H1 (cell line): ENCODE measurements around the gene USP49. TPM values are rescaled to one million over a fixed set of nuclear protein-coding genes. Genes with fewer than 3 reads are reported as not detected.

Experiments
- CTCF ChIA-PET: fragments of 300-600 bp; sonication (Branson Sonifier 250); formaldehyde crosslinking; loops from one replicate; lab custom pipeline; 2021; ENCODE audit not compliant: partially characterized antibody; lab: Charles Lee
- POLR2A ChIA-PET: fragments of 300-600 bp; sonication (Branson Sonifier 250); formaldehyde crosslinking; loops from one replicate; lab custom pipeline; 2021; ENCODE audit warnings: inconsistent platforms; ENCODE audit not compliant: partially characterized antibody; lab: Charles Lee
- DNase-seq, 2 experiments: peaks; one replicate each; pipeline versions ENCODE4 v3.0.0 to v3.0.0-alpha.2; 2010 to 2022; ENCODE audit warnings: low spot score in 2 of 2, low read depth in 1 of 2, mixed read lengths in 1 of 2
- FAIRE-seq: peaks from 2 replicates; lab custom pipeline; 2011; peaks lifted over from hg19 to GRCh38; lab: Jason Lieb, UNC
- H2AFZ ChIP-seq: 2 replicates; pipeline ENCODE4 v1.8.1; 2012; ENCODE audit warnings: low read length, inconsistent platforms
- H2AK5ac ChIP-seq: 2 replicates; pipeline ENCODE4 v1.6.1; 2013; ENCODE audit warnings: low read depth, low read length
- H2BK120ac ChIP-seq: replicated peaks from 2 replicates; pipeline ENCODE3; 2013; ENCODE audit warnings: low read depth, low read length, inconsistent platforms
- H2BK12ac ChIP-seq: 2 replicates; pipeline ENCODE4 v1.6.1; 2013; ENCODE audit warnings: low read depth, low read length
- H2BK15ac ChIP-seq: 2 replicates; pipeline ENCODE4 v1.6.1; 2013; ENCODE audit warnings: low read length
- H2BK20ac ChIP-seq: 2 replicates; pipeline ENCODE4 v1.6.1; 2013; ENCODE audit warnings: low read length
- H2BK5ac ChIP-seq: 2 replicates; pipeline ENCODE4 v1.6.1; 2013; ENCODE audit warnings: low read depth, low read length
- H3K14ac ChIP-seq: 2 replicates; pipeline ENCODE4 v1.6.1; 2013; ENCODE audit warnings: inconsistent platforms; ENCODE audit not compliant: insufficient read length
- H3K18ac ChIP-seq: 2 replicates; pipeline ENCODE4 v1.6.1; 2013; ENCODE audit warnings: low read length; ENCODE audit errors: extremely low read depth
- H3K23ac ChIP-seq: 2 replicates; pipeline ENCODE4 v1.6.1; 2013; ENCODE audit warnings: inconsistent platforms; ENCODE audit not compliant: insufficient read length
- H3K23me2 ChIP-seq: 2 replicates; pipeline ENCODE4 v1.6.1; 2013; ENCODE audit warnings: low read depth, low read length
- H3K27ac ChIP-seq: 2 replicates; pipeline ENCODE4 v1.6.1; 2011; ENCODE audit warnings: low read depth, low read length, inconsistent platforms
- H3K27me3 ChIP-seq, 4 experiments: replicated peaks in 1 of 4; 1 replicate in 1 of 4; 2 replicates in 3 of 4; pipeline versions ENCODE4 v1.6.1 to v1.8.1; 2011 to 2013; ENCODE audit warnings: low read length in 3 of 4, mild to moderate bottlenecking in 3 of 4, inconsistent platforms in 2 of 4, mixed read lengths in 2 of 4, moderate library complexity in 1 of 4; ENCODE audit not compliant: control insufficient read depth in 3 of 4, insufficient read depth in 3 of 4; ENCODE audit errors: extremely low read depth in 1 of 4
- H3K36me3 ChIP-seq, 4 experiments: 2 replicates each; pipeline versions ENCODE4 v1.6.1 to v1.8.1; 2011 to 2013; ENCODE audit warnings: mild to moderate bottlenecking in 4 of 4, low read length in 3 of 4, moderate library complexity in 2 of 4, control low read depth in 1 of 4, inconsistent platforms in 1 of 4; ENCODE audit not compliant: insufficient read depth in 4 of 4, control insufficient read depth in 2 of 4
- H3K4ac ChIP-seq: replicated peaks from 2 replicates; pipeline ENCODE3; 2013; ENCODE audit warnings: low read length, low read depth, mixed read lengths, inconsistent platforms; ENCODE audit not compliant: insufficient read length
- H3K4me1 ChIP-seq, 4 experiments: replicated peaks in 1 of 4; 1 replicate in 1 of 4; 2 replicates in 3 of 4; pipeline versions ENCODE4 v1.6.1 to v1.8.1; 2011 to 2013; ENCODE audit warnings: low read length in 3 of 4, inconsistent platforms in 2 of 4, mixed read lengths in 1 of 4; ENCODE audit not compliant: insufficient read depth in 4 of 4, control insufficient read depth in 3 of 4
- H3K4me2 ChIP-seq, 2 experiments: 2 replicates each; pipeline versions ENCODE4 v1.6.1 to v1.8.1; 2011 to 2013; ENCODE audit warnings: low read depth in 2 of 2, low read length in 2 of 2, control low read depth in 1 of 2, inconsistent platforms in 1 of 2, mild to moderate bottlenecking in 1 of 2; ENCODE audit not compliant: insufficient read depth in 1 of 2
- H3K4me3 ChIP-seq, 4 experiments: fragments of 200-600, 300-600 bp in 1 of 4; sonication (generic), shearing (Covaris generic), sonication (Bioruptor Twin) in 1 of 4; 2 replicates each; pipeline versions ENCODE4 v1.5.1 to v1.8.1; 2011 to 2016; ENCODE audit warnings: low read length in 4 of 4, low read depth in 3 of 4, control low read depth in 2 of 4, inconsistent platforms in 2 of 4, mild to moderate bottlenecking in 2 of 4, mixed read lengths in 1 of 4, moderate library complexity in 1 of 4; ENCODE audit not compliant: insufficient read depth in 2 of 4; ENCODE audit errors: extremely low read depth in 1 of 4
- H3K56ac ChIP-seq: replicated peaks from 2 replicates; pipeline ENCODE3; 2013; ENCODE audit warnings: low read depth, mild to moderate bottlenecking, mixed read lengths, low read length, inconsistent platforms; ENCODE audit not compliant: insufficient read length
- H3K79me1 ChIP-seq: 2 replicates; pipeline ENCODE4 v1.6.1; 2013; ENCODE audit warnings: low read depth, low read length, control low read depth
- H3K79me2 ChIP-seq, 2 experiments: 2 replicates each; pipeline versions ENCODE4 v1.6.1 to v1.8.1; 2012 to 2013; ENCODE audit warnings: low read length in 2 of 2, mild to moderate bottlenecking in 2 of 2, inconsistent platforms in 1 of 2; ENCODE audit not compliant: insufficient read depth in 2 of 2, control insufficient read depth in 1 of 2
- H3K9ac ChIP-seq, 4 experiments: replicated peaks in 1 of 4; 1 replicate in 1 of 4; 2 replicates in 3 of 4; pipeline versions ENCODE4 v1.6.1 to v1.8.1; 2011 to 2013; ENCODE audit warnings: low read depth in 3 of 4, low read length in 3 of 4, control low read depth in 2 of 4, mild to moderate bottlenecking in 2 of 4, moderate library complexity in 2 of 4, inconsistent platforms in 1 of 4; ENCODE audit errors: extremely low read depth in 1 of 4
- H3K9me3 ChIP-seq, 2 experiments: 2 replicates each; pipeline versions ENCODE4 v1.6.1 to v1.8.1; 2012 to 2013; ENCODE audit warnings: mild to moderate bottlenecking in 2 of 2, moderate library complexity in 2 of 2, control low read depth in 1 of 2, inconsistent platforms in 1 of 2, low read depth in 1 of 2, low read length in 1 of 2, mixed read lengths in 1 of 2; ENCODE audit not compliant: insufficient read depth in 2 of 2
- H4K20me1 ChIP-seq, 2 experiments: replicated peaks in 1 of 2; 2 replicates each; pipeline versions ENCODE3 to v1.8.1; 2011 to 2013; ENCODE audit warnings: inconsistent platforms in 2 of 2, low read length in 2 of 2, mild to moderate bottlenecking in 1 of 2; ENCODE audit not compliant: insufficient read depth in 2 of 2, control insufficient read depth in 1 of 2
- H4K5ac ChIP-seq: 2 replicates; pipeline ENCODE4 v1.6.1; 2013; ENCODE audit warnings: low read length, low read depth, mixed read lengths, inconsistent platforms; ENCODE audit not compliant: insufficient read length
- H4K8ac ChIP-seq: 2 replicates; pipeline ENCODE4 v1.8.0; 2013; ENCODE audit warnings: mild to moderate bottlenecking, moderate library complexity, low read length, inconsistent platforms; ENCODE audit not compliant: insufficient read depth; ENCODE audit errors: extremely low read depth
- H4K91ac ChIP-seq: replicated peaks from 2 replicates; pipeline ENCODE3; 2013; ENCODE audit warnings: low read length, mixed read lengths, inconsistent platforms; ENCODE audit not compliant: insufficient read length
- ASH2L ChIP-seq: fragments of 200-600, 300-600 bp; sonication (generic); IDR thresholded peaks from one replicate; pipeline ENCODE4 v1.7.1; 2017; ENCODE audit warnings: low read length
- CREB1 ChIP-seq: IDR thresholded peaks from 2 replicates; pipeline ENCODE4 v1.6.1; 2012; ENCODE audit warnings: inconsistent platforms
- NRF1 ChIP-seq: IDR thresholded peaks from 2 replicates; pipeline ENCODE4 v1.6.1; 2011; ENCODE audit warnings: mild to moderate bottlenecking, low read depth, low read length, improper control_type of control experiment
- POLR2AphosphoS5 ChIP-seq: IDR thresholded peaks from 2 replicates; pipeline ENCODE4 v1.6.1; 2011; ENCODE audit warnings: low read depth, low read length
- WGBS, 2 experiments: shearing (Covaris generic) in 1 of 2; methylation state at CpG; one replicate each; pipeline versions ENCODE4 v1.1.6 to v1.1.7; 2013 to 2015; ENCODE audit warnings: low lambda C conversion rate in 2 of 2, mixed read lengths in 2 of 2, inconsistent platforms in 1 of 2, low coverage in 1 of 2, missing lambda C conversion rate in 1 of 2; ENCODE audit not compliant: insufficient replicate concordance in 2 of 2, insufficient coverage in 1 of 2, insufficient read length in 1 of 2; ENCODE audit errors: extremely low coverage in 1 of 2, missing lambda C conversion rate in 1 of 2; 5-methylcytosine and 5-hydroxymethylcytosine counted together
- polyA plus RNA-seq, 7 experiments: library from polyadenylated mRNA; depleted of rRNA in 3 of 7; stranded (reverse) in 5 of 7; unstranded in 2 of 7; fragments of >200 nt in 5 of 7; fragments of 200-250 nt in 2 of 7; gene quantifications; 1 replicate in 5 of 7; 2 replicates in 1 of 7; 4 replicates in 1 of 7; pipeline versions ENCODE4 v1.2.1 to v1.2.3, GENCODE V29; 2011 to 2013; ENCODE audit warnings: missing spikeins in 2 of 7, mixed read lengths in 2 of 7
- total RNA-seq: library from RNA; stranded (reverse); fragmentation: NEBNext Ultra II Directional; extraction: Animal tissue kit (Norgen Biotek cat#: 25700); gene quantifications from 2 replicates; pipeline ENCODE4 v1.2.1, GENCODE V29; 2021

USP49 gene
- total and polyA plus RNA-seq, 2 of the 8 experiments (the other 6 are each of a cell fraction or from before 2014, with no cell fraction given) = 6.9 to 24.4 TPM

- H3K23ac ChIP-seq = no peak overlapping the region
- H3K36me3 ChIP-seq = peaks cover 14 to 46% (median 24%) of the 10 kb centered on the region in 4 experiments; a peak in 7 of 8 replicates
- peaks cover 0 to 9% (median 8%) of the 10 kb centered on the region in 4 experiments; a peak in 6 of 7 replicates for H3K27me3 ChIP-seq
- no peak overlapping the region for H3K9ac ChIP-seq
- DNase-seq (no peak), FAIRE-seq (no peak)
- TF ChIP-seq POLR2AphosphoS5 = peak; percentile 48; the same call in 1 of the 2 replicates
- no peak for TF ChIP-seq NRF1
- TF ChIP-seq CREB1 = no peak
- no peak for TF ChIP-seq ASH2L
- H2AK5ac ChIP-seq = no peak overlapping the region
- H3K4me2 ChIP-seq = no peak overlapping the region
- H3K9me3 ChIP-seq = no peaks in the 10 kb centered on the region
- no peak overlapping the region for H2BK5ac ChIP-seq
- H3K18ac ChIP-seq = no peak overlapping the region
- no peak overlapping the region for H3K56ac ChIP-seq
- peaks cover 12% of the 10 kb centered on the region for H3K23me2 ChIP-seq
- POLR2A ChIA-PET = interaction anchor here (1.0 kb wide), 3 partner anchors 15 to 278 kb away, joined by 3 to 4 read pairs (median 4); no protein-coding TSS in a partner anchor
- peaks cover 0 to 12% of the 10 kb centered on the region in 2 experiments; a peak in 3 of 4 replicates for H3K79me2 ChIP-seq
- peaks cover 0 to 4% (median 1%) of the 10 kb centered on the region in 4 experiments; a peak in 5 of 7 replicates for H3K4me1 ChIP-seq
- no peak overlapping the region for H4K8ac ChIP-seq
- H3K4ac ChIP-seq = no peak overlapping the region
- 92% methylated on average over 1 of the region's 1 CpG; no CpG with 5 or more reads in 1 of the 2 experiments for WGBS, 2 experiments
- peaks cover 0 to 9% of the 10 kb centered on the region in 2 experiments for H4K20me1 ChIP-seq
- no peak overlapping the region for H3K4me3 ChIP-seq
- H3K79me1 ChIP-seq = peaks cover 2% of the 10 kb centered on the region
- H2AFZ ChIP-seq = no peak overlapping the region
- no peak overlapping the region for H2BK120ac ChIP-seq
- CTCF ChIA-PET = interaction anchor here (0.6 to 1.3 kb wide), 3 partner anchors 15 to 424 kb away, joined by 3 to 5 read pairs (median 3); no protein-coding TSS in a partner anchor
- no peak overlapping the region for H3K14ac ChIP-seq
- no peak overlapping the region for H4K5ac ChIP-seq
- H3K27ac ChIP-seq = no peak overlapping the region
- no peak overlapping the region for H2BK15ac ChIP-seq
- no peak overlapping the region for H2BK12ac ChIP-seq
- no peak overlapping the region for H4K91ac ChIP-seq
- H2BK20ac ChIP-seq = no peak overlapping the region
Measured at GRCh38 chr6:41790045-41790444, 105.1 kb downstream of the USP49 start.
